ENCODE data around the gene TBC1D10B. TPM values are rescaled to one million over a fixed set of nuclear protein-coding genes. Genes with fewer than 3 reads are reported as not detected.
A peak's percentile ranks its signal among the peaks of the same experiment; 100 is the strongest.
"Not testable (repeated sequence)": the region's sequence is repeated elsewhere in the genome, so short reads cannot be mapped to it uniquely, and the experiment has no call there.

The TBC1D10B gene
- total and polyA plus RNA-seq, 9 of the 15 experiments (the other 6 are each of a cell fraction or from before 2014, with no cell fraction given), result 2.2 to 55.4 (median 17.5) TPM

GRCh38 chr16:30343491-30343820 is 26.8 kb downstream of the TBC1D10B start:
- H2AFZ ChIP-seq (ENCODE audit: low read depth, low read length); H3K27me3 ChIP-seq (ENCODE audit: control insufficient read depth in 2 of 2, insufficient read depth in 2 of 2, low read length in 2 of 2); H3K9me3 ChIP-seq (replicated peaks; ENCODE audit: control insufficient read depth, insufficient read depth, low read depth, low read length); DNase-seq (ENCODE audit: extremely low read depth in 1 of 4, low spot score in 3 of 4); ATAC-seq; H3K36me3 ChIP-seq (ENCODE audit: control insufficient read depth, insufficient read depth, low read length); H3K9ac ChIP-seq (ENCODE audit: insufficient read depth in 1 of 2, low read depth in 2 of 2, low read length in 2 of 2); CTCF ChIA-PET (ENCODE audit: low intra/inter-chr PET ratio); H3K79me2 ChIP-seq (ENCODE audit: control insufficient read depth, insufficient read depth, low read length); in situ Hi-C loops (cut with MboI); H3K4me2 ChIP-seq (ENCODE audit: insufficient read depth, low read length); H4K20me1 ChIP-seq (replicated peaks; ENCODE audit: control insufficient read depth, insufficient read depth, low read length); H3K9me1 ChIP-seq (ENCODE audit: control insufficient read depth, insufficient read depth, low read length); H3K27ac ChIP-seq (ENCODE audit: extremely low read depth, low read depth, low read length); FAIRE-seq; POLR2A ChIA-PET; H3K4me3 ChIP-seq; BruUV-seq (replicated peaks); intact Hi-C loops (cut with micrococcal nuclease): not testable (repeated sequence)
- H3K4me1 ChIP-seq (replicated peaks in 1 of 2; ENCODE audit: control insufficient read depth in 2 of 2, insufficient read depth in 2 of 2, low read length in 2 of 2), result peaks cover 0 to 19% of the 10 kb centered on the region in 2 experiments; a peak in 2 of 5 replicates
- whole genome bisulfite sequencing (ENCODE audit: insufficient coverage, low coverage, missing lambda C conversion rate), result 22% methylated on average over 6 of the region's 11 CpGs
- 0 out of 2 replicates have a peak, but pooled peaks have one; percentile 25 for TF ChIP-seq CEBPB (tag; IDR thresholded peaks at IDR 0.05)

- no peak for FAIRE-seq
- in situ Hi-C loops (cut with MboI) (no loop called here), intact Hi-C loops (cut with micrococcal nuclease) (no loop called here)
- H3K79me2 ChIP-seq (ENCODE audit: control insufficient read depth, insufficient read depth, low read length), result no peaks in the 10 kb centered on the region
- no peak overlapping the region for H3K4me2 ChIP-seq (ENCODE audit: insufficient read depth, low read length)
- DNase-seq (ENCODE audit: extremely low read depth in 1 of 4, low spot score in 3 of 4), result no peak
- no peaks in the 10 kb centered on the region for H3K27me3 ChIP-seq (ENCODE audit: control insufficient read depth in 2 of 2, insufficient read depth in 2 of 2, low read length in 2 of 2)
- no peaks in the 10 kb centered on the region for H4K20me1 ChIP-seq (replicated peaks; ENCODE audit: control insufficient read depth, insufficient read depth, low read length)
- no peak overlapping the region for H2AFZ ChIP-seq (ENCODE audit: low read depth, low read length)
- no peak overlapping the region for H3K27ac ChIP-seq (ENCODE audit: extremely low read depth, low read depth, low read length)
- ChIA-PET CTCF (ENCODE audit: low intra/inter-chr PET ratio) (no interaction called here), POLR2A (no interaction called here)
- H3K9ac ChIP-seq (ENCODE audit: insufficient read depth in 1 of 2, low read depth in 2 of 2, low read length in 2 of 2), result peak overlapping the region in 1 of 2 experiments; percentile 65; a peak in 2 of 4 replicates
- no peak; the same call in 2 of the 3 replicates for ATAC-seq
- BruUV-seq (replicated peaks), result no TSS peak
- WGBS (ENCODE audit: insufficient coverage, low coverage, missing lambda C conversion rate), result 71% methylated on average over 18 of the region's 32 CpGs
- H3K4me3 ChIP-seq, result no peak overlapping the region
- peaks cover 0 to 19% of the 10 kb centered on the region in 2 experiments; a peak in 2 of 5 replicates for H3K4me1 ChIP-seq (replicated peaks in 1 of 2; ENCODE audit: control insufficient read depth in 2 of 2, insufficient read depth in 2 of 2, low read length in 2 of 2)
- no peaks in the 10 kb centered on the region for H3K36me3 ChIP-seq (ENCODE audit: control insufficient read depth, insufficient read depth, low read length)
- H3K9me3 ChIP-seq (replicated peaks; ENCODE audit: control insufficient read depth, insufficient read depth, low read depth, low read length), result no peaks in the 10 kb centered on the region
- no peaks in the 10 kb centered on the region for H3K9me1 ChIP-seq (ENCODE audit: control insufficient read depth, insufficient read depth, low read length)
- TF ChIP-seq, protein P1, sequence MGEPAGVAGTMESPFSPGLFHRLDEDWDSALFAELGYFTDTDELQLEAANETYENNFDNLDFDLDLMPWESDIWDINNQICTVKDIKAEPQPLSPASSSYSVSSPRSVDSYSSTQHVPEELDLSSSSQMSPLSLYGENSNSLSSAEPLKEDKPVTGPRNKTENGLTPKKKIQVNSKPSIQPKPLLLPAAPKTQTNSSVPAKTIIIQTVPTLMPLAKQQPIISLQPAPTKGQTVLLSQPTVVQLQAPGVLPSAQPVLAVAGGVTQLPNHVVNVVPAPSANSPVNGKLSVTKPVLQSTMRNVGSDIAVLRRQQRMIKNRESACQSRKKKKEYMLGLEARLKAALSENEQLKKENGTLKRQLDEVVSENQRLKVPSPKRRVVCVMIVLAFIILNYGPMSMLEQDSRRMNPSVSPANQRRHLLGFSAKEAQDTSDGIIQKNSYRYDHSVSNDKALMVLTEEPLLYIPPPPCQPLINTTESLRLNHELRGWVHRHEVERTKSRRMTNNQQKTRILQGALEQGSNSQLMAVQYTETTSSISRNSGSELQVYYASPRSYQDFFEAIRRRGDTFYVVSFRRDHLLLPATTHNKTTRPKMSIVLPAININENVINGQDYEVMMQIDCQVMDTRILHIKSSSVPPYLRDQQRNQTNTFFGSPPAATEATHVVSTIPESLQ (CRISPR knock-in tag; IDR thresholded peaks at IDR 0.05), result no peak
- no peak for TF ChIP-seq CSDE1 (IDR thresholded peaks at IDR 0.05)
- no peak for TF ChIP-seq ZNF740 (CRISPR knock-in tag; IDR thresholded peaks at IDR 0.05)
- no peak for TF ChIP-seq ZNF740 (tag; IDR thresholded peaks at IDR 0.05)
- TF ChIP-seq POLR2A (conservative IDR thresholded peaks at IDR 0.05), result no peak
- no peak for TF ChIP-seq MTA3 (IDR thresholded peaks at IDR 0.05; ENCODE audit: borderline replicate concordance)
- TF ChIP-seq, protein P2, sequence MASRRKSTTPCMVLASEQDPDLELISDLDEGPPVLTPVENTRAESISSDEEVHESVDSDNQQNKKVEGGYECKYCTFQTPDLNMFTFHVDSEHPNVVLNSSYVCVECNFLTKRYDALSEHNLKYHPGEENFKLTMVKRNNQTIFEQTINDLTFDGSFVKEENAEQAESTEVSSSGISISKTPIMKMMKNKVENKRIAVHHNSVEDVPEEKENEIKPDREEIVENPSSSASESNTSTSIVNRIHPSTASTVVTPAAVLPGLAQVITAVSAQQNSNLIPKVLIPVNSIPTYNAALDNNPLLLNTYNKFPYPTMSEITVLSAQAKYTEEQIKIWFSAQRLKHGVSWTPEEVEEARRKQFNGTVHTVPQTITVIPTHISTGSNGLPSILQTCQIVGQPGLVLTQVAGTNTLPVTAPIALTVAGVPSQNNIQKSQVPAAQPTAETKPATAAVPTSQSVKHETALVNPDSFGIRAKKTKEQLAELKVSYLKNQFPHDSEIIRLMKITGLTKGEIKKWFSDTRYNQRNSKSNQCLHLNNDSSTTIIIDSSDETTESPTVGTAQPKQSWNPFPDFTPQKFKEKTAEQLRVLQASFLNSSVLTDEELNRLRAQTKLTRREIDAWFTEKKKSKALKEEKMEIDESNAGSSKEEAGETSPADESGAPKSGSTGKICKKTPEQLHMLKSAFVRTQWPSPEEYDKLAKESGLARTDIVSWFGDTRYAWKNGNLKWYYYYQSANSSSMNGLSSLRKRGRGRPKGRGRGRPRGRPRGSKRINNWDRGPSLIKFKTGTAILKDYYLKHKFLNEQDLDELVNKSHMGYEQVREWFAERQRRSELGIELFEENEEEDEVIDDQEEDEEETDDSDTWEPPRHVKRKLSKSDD (conservative IDR thresholded peaks at IDR 0.05; ENCODE audit: low read length), result no peak
Measured at GRCh38 chr16:30342751-30343490, 27.4 kb downstream of the TBC1D10B start.

All from K562 (cell line).